Gastrocnemius medialis (tissue), 4 donors: ENCODE data around the gene ERC1. TPM values are rescaled to one million over a fixed set of nuclear protein-coding genes. Genes with fewer than 3 reads are reported as not detected.

Source experiments
- ATAC-seq, 2 donors: fragments of 150-250 bp; one replicate each; pipeline ENCODE4 v1.9.1; 2016
- DNase-seq, 2 donors: peaks; one replicate each; pipeline ENCODE4 v3.0.0-alpha.2; 2019
- H3K27ac ChIP-seq, 4 donors: fragments of 200-600 bp; sonication (generic); 1 replicate in 1 of 4; 2 replicates in 3 of 4; pipeline ENCODE4 v1.5.1; 2016 to 2018; ENCODE audit warnings: mild to moderate bottlenecking in 2 of 4, moderate library complexity in 1 of 4
- H3K27me3 ChIP-seq, 3 donors: fragments of 200-600 bp; sonication (generic) in 2 of 3; 1 replicate in 1 of 3; 2 replicates in 2 of 3; pipeline versions ENCODE4 v1.5.1 to v1.6.0; 2016 to 2019; ENCODE audit warnings: mild to moderate bottlenecking in 1 of 3, moderate library complexity in 1 of 3
- H3K36me3 ChIP-seq, 2 donors: fragments of 200-600 bp; sonication (generic) in 1 of 2; one replicate each; pipeline ENCODE4 v1.5.1; 2017 to 2018
- H3K4me1 ChIP-seq, 2 donors: fragments of 200-600 bp; sonication (generic) in 1 of 2; one replicate each; pipeline ENCODE4 v1.5.1; 2016 to 2017; ENCODE audit warnings: mild to moderate bottlenecking in 2 of 2
- H3K4me3 ChIP-seq, 4 donors: fragments of 200-600 bp; sonication (generic) in 3 of 4; 1 replicate in 1 of 4; 2 replicates in 3 of 4; pipeline ENCODE4 v1.5.1; 2016 to 2019; ENCODE audit warnings: mild to moderate bottlenecking in 2 of 4
- H3K9me3 ChIP-seq, 3 donors: fragments of 200-600 bp; sonication (generic) in 2 of 3; 1 replicate in 1 of 3; 2 replicates in 2 of 3; pipeline ENCODE4 v1.5.1; 2016 to 2019
- POLR2A ChIP-seq, 2 donors: fragments of 450-650 bp; IDR thresholded peaks; one replicate each; pipeline ENCODE4 v1.6.1; 2017; ENCODE audit warnings: antibody characterized with exemption in 2 of 2, mild to moderate bottlenecking in 2 of 2, moderate library complexity in 2 of 2
- in situ Hi-C, 4 donors: fragments of 200-750 bp; cut with MboI; loops; one replicate each; pipeline versions ENCODE4 v1.15.0 to v1.8.0; 2017; ENCODE audit warnings: low sequenced_read_pairs in 4 of 4
- intact Hi-C: fragments of 100-400 bp; cut with DNase I; formaldehyde crosslinking; loops from one replicate; pipeline ENCODE4 v1.15.1; 2023; ENCODE audit warnings: low total_unique reads
- total RNA-seq, 4 donors: library from RNA; depleted of rRNA; stranded (reverse); fragments of >200 nt; gene quantifications; one replicate each; pipeline versions ENCODE4 v1.1.0 to v1.2.3, GENCODE V29; 2016
- TF ChIP-seq, protein P1 (sequence below), 5 experiments: fragments of 450-650 bp in 3 of 5; fragments of 200-600 bp in 2 of 5; sonication (generic) in 2 of 5; IDR thresholded peaks in 4 of 5; conservative IDR thresholded peaks in 1 of 5; 1 replicate in 4 of 5; 2 replicates in 1 of 5; pipeline ENCODE4 v1.5.1; 2016 to 2019; ENCODE audit warnings: antibody characterized with exemption in 5 of 5, mild to moderate bottlenecking in 3 of 5, moderate library complexity in 3 of 5

Gene ERC1
- total RNA-seq, 4 donors from 2014 or later: 20.3 to 39.1 (median 23.5) TPM

DNA sequence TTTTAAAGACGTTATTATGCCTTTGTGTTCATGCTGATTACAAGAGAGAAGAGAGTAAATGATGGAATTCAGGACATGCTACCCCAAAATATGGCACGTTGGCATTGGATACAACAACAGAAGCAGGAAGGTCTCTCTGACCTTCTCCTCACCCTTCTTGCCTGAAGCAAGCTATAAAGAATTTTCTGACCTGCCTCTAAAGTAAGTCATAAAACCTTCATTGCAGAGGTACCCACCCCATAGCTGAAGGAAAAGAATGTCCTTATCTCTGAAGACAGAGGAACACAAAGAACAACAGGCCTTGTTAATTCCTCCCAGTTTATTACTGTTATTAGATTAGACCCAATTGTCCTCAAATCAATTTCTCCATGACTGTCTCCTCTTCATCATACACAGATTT, 427.1 kb downstream of the ERC1 start:
- intact Hi-C loops: no loop called here
- H3K27me3 ChIP-seq: no peaks in the 10 kb centered on the region
- no peak for DNase-seq
- H3K27ac ChIP-seq: no peak overlapping the region
- no peak for ATAC-seq
- H3K4me1 ChIP-seq: no peaks in the 10 kb centered on the region
- H3K4me3 ChIP-seq: no peak overlapping the region
- H3K9me3 ChIP-seq: no peaks in the 10 kb centered on the region
- in situ Hi-C loops: no loop called here
- TF ChIP-seq, protein P1, sequence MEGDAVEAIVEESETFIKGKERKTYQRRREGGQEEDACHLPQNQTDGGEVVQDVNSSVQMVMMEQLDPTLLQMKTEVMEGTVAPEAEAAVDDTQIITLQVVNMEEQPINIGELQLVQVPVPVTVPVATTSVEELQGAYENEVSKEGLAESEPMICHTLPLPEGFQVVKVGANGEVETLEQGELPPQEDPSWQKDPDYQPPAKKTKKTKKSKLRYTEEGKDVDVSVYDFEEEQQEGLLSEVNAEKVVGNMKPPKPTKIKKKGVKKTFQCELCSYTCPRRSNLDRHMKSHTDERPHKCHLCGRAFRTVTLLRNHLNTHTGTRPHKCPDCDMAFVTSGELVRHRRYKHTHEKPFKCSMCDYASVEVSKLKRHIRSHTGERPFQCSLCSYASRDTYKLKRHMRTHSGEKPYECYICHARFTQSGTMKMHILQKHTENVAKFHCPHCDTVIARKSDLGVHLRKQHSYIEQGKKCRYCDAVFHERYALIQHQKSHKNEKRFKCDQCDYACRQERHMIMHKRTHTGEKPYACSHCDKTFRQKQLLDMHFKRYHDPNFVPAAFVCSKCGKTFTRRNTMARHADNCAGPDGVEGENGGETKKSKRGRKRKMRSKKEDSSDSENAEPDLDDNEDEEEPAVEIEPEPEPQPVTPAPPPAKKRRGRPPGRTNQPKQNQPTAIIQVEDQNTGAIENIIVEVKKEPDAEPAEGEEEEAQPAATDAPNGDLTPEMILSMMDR (IDR thresholded peaks at IDR 0.05 in 4 of 5, conservative IDR thresholded peaks at IDR 0.05 in 1 of 5): no peak
- no peak for TF ChIP-seq POLR2A (IDR thresholded peaks at IDR 0.05)
- H3K36me3 ChIP-seq: no peaks in the 10 kb centered on the region

DNA sequence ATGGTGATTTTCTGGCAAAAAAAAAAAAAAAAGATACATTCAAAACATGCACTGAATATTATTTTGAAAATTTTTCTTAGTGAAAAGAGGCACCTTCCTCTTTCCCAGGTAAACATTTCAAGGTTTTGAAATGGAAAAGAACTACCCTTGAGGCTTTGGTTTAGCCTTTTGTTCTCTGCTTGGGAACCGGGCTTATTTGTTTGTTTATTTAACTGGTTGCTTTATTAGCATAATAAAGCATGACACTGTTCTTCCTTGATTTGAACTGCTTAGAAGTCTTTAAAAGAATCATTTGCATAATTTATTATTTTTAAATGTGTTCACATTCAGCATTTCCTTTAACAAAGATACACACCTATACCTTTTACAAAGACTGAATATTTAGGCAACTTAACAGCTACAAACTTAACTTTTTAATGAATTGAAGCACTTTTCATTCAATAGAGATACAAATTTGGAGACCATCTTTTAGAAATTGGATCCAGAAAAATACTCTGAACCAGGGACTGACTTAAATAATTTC, 428.9 kb downstream of the ERC1 start:
- in situ Hi-C loops (no loop called here), intact Hi-C loops (no loop called here)
- ATAC-seq (no peak), DNase-seq (no peak)
- no peaks in the 10 kb centered on the region for H3K36me3 ChIP-seq
- peaks cover 0 to 7% of the 10 kb centered on the region in 2 donors for H3K4me1 ChIP-seq
- no peak for TF ChIP-seq POLR2A (IDR thresholded peaks at IDR 0.05)
- TF ChIP-seq, protein P1 (IDR thresholded peaks at IDR 0.05 in 4 of 5, conservative IDR thresholded peaks at IDR 0.05 in 1 of 5): no peak
- H3K9me3 ChIP-seq: no peaks in the 10 kb centered on the region
- no peak overlapping the region for H3K27ac ChIP-seq
- no peak overlapping the region for H3K4me3 ChIP-seq
- no peaks in the 10 kb centered on the region for H3K27me3 ChIP-seq

DNA sequence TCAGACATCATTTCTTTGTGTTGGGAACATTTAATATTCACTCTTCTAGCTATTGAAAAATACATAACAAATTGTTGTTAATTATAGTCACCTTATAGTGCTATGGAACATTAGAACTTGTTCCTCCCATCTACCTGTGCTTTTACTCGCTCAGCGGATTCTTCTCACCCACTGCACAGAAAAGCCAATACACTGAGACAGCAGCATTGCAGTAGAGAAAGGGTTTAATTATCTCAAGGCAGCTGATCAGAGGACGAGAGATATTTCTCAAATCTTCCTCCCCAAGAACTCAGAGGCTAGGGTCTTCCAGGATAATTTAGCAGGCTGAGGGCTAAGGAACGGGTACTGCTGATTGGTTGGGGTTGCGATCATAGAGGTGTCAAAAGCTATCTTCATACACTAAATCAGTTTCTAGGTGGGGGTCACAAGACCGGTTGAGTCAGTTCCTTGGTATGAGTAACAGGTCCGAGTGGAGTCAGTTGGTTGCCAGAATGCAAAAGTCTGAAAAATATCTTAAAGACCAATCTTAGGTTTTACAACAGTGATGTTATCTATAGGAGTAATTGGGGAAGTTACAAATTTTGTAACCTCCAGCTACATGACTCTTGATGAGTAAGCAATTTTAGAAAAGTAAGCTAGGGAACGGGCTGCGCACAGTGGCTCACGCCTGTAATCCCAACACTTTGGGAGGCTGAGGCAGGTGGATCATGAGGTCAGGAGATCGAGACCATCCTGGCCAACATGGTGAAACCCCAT, 430.2 kb downstream of the ERC1 start:
- no peaks in the 10 kb centered on the region for H3K27me3 ChIP-seq
- intact Hi-C loops (no loop called here), in situ Hi-C loops (no loop called here)
- ATAC-seq (no peak), DNase-seq (no peak)
- H3K9me3 ChIP-seq: no peaks in the 10 kb centered on the region
- no peak for TF ChIP-seq POLR2A (IDR thresholded peaks at IDR 0.05)
- TF ChIP-seq, protein P1 (IDR thresholded peaks at IDR 0.05 in 4 of 5, conservative IDR thresholded peaks at IDR 0.05 in 1 of 5): no peak
- no peak overlapping the region for H3K27ac ChIP-seq
- H3K36me3 ChIP-seq: no peaks in the 10 kb centered on the region
- no peak overlapping the region for H3K4me3 ChIP-seq
- peaks cover 0 to 7% of the 10 kb centered on the region in 2 donors for H3K4me1 ChIP-seq

DNA sequence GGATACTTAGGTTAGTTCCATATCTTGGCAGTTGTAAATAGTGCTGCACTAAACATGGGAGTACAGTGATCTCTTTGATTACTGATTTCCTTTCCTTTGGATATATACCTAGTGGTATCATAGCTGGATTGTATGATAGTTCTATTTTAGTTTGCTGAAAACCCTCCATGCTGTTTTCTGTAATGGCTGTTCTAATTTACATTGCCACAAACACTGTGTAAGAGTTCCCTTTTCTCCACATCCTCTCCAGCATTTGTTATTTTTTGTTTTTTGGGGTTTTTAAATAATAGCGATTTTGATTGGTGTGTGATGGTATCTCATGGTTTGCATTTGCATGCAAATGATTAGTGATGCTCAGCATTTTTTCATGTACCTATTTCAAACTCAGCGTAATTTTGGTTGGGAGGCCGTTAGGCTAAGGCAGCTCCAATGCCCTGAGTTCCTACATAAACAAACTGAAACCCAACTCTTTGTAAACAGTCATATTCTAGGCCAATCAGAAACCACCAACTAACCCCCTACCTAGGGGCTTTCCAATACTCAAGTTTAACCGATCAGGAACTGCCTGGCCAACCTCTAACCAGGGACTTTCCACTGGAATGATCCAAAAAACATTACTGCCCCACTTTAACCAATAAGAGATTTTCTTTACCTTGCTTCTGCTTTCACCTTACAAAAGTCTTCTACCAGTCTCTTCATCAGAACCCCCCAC, 431.7 kb downstream of the ERC1 start:
- TF ChIP-seq, protein P1 (IDR thresholded peaks at IDR 0.05 in 4 of 5, conservative IDR thresholded peaks at IDR 0.05 in 1 of 5): no peak
- no peak for TF ChIP-seq POLR2A (IDR thresholded peaks at IDR 0.05)
- in situ Hi-C loops: no loop called here
- no peak for ATAC-seq

More for the DNA sequence above, 431.7 kb downstream of the ERC1 start:
- H3K4me3 ChIP-seq: no peak overlapping the region
- H3K4me1 ChIP-seq: peaks cover 0 to 7% of the 10 kb centered on the region in 2 donors
- no peaks in the 10 kb centered on the region for H3K9me3 ChIP-seq
- intact Hi-C loops: no loop called here
- no peaks in the 10 kb centered on the region for H3K36me3 ChIP-seq
- H3K27me3 ChIP-seq: no peaks in the 10 kb centered on the region
- H3K27ac ChIP-seq: no peak overlapping the region
- DNase-seq: no peak
